AG10803 (cell line): ENCODE results near the gene CAMKK2.

ENCODE experiments used
- DNase-seq: peaks from one replicate; pipeline ENCODE4 v3.0.0; 2010; ENCODE audit warnings: low read depth
- H3K4me3 ChIP-seq: 2 replicates; pipeline ENCODE4 v1.5.1; 2011; ENCODE audit warnings: mild to moderate bottlenecking, low read length, control low read depth
- TF ChIP-seq, protein P1 (sequence below): conservative IDR thresholded peaks from 2 replicates; pipeline ENCODE4 v1.5.1; 2011; ENCODE audit warnings: mild to moderate bottlenecking, low read length, control low read depth, inconsistent platforms

CAMKK2 gene

GRCh38 chr12:121253638-121254335 is 42.7 kb downstream of the CAMKK2 start:
- H3K4me3 ChIP-seq = no peak overlapping the region
- TF ChIP-seq, protein P1, sequence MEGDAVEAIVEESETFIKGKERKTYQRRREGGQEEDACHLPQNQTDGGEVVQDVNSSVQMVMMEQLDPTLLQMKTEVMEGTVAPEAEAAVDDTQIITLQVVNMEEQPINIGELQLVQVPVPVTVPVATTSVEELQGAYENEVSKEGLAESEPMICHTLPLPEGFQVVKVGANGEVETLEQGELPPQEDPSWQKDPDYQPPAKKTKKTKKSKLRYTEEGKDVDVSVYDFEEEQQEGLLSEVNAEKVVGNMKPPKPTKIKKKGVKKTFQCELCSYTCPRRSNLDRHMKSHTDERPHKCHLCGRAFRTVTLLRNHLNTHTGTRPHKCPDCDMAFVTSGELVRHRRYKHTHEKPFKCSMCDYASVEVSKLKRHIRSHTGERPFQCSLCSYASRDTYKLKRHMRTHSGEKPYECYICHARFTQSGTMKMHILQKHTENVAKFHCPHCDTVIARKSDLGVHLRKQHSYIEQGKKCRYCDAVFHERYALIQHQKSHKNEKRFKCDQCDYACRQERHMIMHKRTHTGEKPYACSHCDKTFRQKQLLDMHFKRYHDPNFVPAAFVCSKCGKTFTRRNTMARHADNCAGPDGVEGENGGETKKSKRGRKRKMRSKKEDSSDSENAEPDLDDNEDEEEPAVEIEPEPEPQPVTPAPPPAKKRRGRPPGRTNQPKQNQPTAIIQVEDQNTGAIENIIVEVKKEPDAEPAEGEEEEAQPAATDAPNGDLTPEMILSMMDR = no peak
- no peak for DNase-seq

DNA sequence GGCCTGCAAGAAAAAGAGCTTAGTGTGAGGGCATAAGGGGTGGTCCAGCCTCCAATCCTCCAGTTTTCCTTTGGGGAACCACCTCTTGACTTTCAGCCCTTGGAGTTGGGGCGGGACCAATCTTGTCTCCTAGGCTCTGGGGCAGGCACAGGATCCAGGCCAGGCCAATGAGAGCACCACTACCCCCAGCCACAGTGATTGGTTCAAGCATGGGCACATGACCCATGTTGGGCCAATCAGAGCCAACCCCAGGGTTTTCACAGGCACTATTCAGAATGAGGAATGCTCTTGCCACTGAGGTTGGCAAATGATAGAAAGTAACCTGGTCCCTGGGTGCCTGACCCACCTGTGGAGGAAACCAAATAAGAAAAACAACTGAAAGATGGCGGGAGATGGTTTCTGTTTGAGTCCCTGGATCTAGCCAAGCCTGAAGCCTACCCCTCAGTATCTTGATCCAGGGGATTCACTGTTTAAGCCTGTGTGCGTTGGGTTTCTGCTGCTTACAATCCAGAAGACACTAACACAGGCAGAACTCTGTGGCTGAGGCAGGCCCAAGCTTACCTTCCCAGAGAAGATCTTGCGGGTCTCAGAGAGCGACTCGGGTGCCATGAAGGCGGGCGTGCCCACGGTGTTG is 43.7 kb downstream of the CAMKK2 start:
- no peak for DNase-seq
- no peak overlapping the region for H3K4me3 ChIP-seq
- TF ChIP-seq, protein P1 = no peak

DNA sequence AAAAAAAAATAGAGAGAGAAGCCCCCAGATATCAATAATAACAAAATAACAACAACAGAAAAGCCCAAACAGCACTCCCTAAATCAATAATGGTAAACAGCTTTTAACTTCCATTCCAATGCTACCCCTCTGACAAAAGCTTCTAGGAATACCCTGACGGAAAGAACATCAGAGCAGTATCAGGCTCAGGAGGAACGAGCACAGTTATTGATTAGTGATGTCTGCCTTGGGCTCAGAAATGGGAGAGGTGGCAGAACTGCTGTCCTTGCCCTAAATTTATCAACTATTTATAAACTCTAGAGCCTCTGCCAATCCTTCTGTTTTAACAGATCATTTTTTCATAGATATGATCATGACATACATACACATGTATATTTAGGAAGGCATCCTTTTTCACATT is 44.7 kb downstream of the CAMKK2 start:
- no peak overlapping the region for H3K4me3 ChIP-seq
- no peak for DNase-seq
- TF ChIP-seq, protein P1 = no peak

DNA sequence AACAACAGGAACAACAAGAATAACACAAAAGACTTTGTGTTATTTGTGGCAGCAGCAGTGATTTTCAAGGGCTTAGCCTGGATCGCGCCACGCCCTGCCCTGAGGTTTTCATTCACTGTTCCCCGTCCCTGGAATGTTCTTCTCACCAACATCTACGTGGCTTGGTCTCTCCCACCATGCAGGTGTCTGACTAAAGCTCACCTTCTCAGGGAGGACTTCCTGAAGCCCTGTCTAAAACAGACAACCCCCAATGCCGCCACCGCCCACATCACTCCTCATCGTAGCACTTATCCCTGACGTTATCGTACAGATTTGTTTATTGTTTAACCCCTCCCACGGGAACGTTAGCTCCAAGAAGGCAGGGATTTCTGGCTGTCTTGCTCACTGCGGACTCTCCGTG is 46.1 kb downstream of the CAMKK2 start:
- TF ChIP-seq, protein P1 = no peak
- no peak for DNase-seq

GRCh38 chr12:121248622-121249021 is 47.9 kb downstream of the CAMKK2 start:
- TF ChIP-seq, protein P1 = no peak
- no peak overlapping the region for H3K4me3 ChIP-seq
- no peak for DNase-seq

More for the DNA sequence above, 46.1 kb downstream of the CAMKK2 start:
- no peak overlapping the region for H3K4me3 ChIP-seq

- no peak for DNase-seq
- TF ChIP-seq, protein P1 = no peak
- no peak overlapping the region for H3K4me3 ChIP-seq
Observed at GRCh38 chr12:121246893-121247557, 49.5 kb downstream of the CAMKK2 start.
